NB4 (cell line): ENCODE measurements around the gene GABRG3.

Experiments
- MYC ChIP-seq: IDR thresholded peaks from 2 replicates; pipeline ENCODE4 v1.6.1; 2011; ENCODE audit warnings: low read depth, low read length
- POLR2A ChIP-seq: IDR thresholded peaks from 2 replicates; pipeline ENCODE4 v1.6.1; 2011; ENCODE audit warnings: mild to moderate bottlenecking; ENCODE audit not compliant: insufficient read length; ENCODE audit errors: extremely low read depth
- TF ChIP-seq, protein P1 (sequence below): IDR thresholded peaks from one replicate; pipeline ENCODE4 v1.5.1; 2012; ENCODE audit warnings: low read depth, low read length
- TF ChIP-seq, protein P2 (sequence below): IDR thresholded peaks from 2 replicates; pipeline ENCODE4 v1.6.1; 2011; ENCODE audit warnings: low read depth, low read length

DNA sequence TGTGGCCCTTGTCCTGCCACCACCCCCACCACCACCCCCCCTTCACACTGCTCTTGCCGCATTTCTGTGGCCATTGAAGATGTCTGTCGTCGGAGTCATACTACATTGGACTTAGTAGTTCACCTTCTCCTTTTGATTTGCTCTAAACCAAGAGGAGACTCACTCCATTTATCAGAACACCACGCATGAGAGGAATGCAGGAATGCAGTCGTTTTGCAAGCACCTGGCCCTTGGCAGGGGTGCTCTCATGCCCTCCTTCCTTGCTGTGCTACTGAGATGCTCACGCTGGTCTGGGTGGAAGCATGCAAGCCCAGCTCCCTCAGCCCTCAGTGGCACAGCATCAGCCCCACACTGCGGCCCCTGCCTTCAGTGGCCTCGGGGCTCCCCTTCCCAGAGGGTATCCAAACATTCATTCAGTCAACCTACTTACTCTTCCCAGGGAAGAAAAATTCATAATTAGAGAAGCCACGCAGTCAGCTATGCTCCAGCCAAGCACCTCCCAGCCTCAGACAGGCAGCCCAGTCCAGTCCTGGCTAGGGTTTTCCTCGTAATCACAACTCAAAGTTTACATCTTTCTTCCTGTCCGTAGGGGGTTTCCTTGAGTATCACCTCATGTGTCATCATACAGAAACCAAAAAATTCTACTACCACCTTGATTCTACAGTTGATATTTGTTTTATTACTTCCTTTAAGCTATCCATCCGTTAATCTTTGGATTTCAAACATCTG lies 520.0 kb downstream of the GABRG3 start:
- TF ChIP-seq, protein P1, sequence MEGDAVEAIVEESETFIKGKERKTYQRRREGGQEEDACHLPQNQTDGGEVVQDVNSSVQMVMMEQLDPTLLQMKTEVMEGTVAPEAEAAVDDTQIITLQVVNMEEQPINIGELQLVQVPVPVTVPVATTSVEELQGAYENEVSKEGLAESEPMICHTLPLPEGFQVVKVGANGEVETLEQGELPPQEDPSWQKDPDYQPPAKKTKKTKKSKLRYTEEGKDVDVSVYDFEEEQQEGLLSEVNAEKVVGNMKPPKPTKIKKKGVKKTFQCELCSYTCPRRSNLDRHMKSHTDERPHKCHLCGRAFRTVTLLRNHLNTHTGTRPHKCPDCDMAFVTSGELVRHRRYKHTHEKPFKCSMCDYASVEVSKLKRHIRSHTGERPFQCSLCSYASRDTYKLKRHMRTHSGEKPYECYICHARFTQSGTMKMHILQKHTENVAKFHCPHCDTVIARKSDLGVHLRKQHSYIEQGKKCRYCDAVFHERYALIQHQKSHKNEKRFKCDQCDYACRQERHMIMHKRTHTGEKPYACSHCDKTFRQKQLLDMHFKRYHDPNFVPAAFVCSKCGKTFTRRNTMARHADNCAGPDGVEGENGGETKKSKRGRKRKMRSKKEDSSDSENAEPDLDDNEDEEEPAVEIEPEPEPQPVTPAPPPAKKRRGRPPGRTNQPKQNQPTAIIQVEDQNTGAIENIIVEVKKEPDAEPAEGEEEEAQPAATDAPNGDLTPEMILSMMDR, result no peak
- TF ChIP-seq POLR2A (no peak), MYC (no peak)
- TF ChIP-seq, protein P2, sequence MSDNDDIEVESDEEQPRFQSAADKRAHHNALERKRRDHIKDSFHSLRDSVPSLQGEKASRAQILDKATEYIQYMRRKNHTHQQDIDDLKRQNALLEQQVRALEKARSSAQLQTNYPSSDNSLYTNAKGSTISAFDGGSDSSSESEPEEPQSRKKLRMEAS, result no peak
